SK-N-SH treated with all-trans-retinoic acid at 6 μM for 48 hours (cell line): ENCODE results near the gene BLVRB.

Experiments used
- ISL1 ChIP-seq: fragments of 250-450 bp; sonication (Bioruptor Pico); IDR thresholded peaks from 2 replicates; pipeline ENCODE4 v2.1.2; 2022; ENCODE audit warnings: mild to moderate bottlenecking, moderate library complexity
- RARB ChIP-seq: fragments of 250-450 bp; sonication (Bioruptor Pico); IDR thresholded peaks from 2 replicates; pipeline ENCODE4 v1.8.0; 2021; ENCODE audit warnings: mild to moderate bottlenecking, moderate library complexity
- TCF4 ChIP-seq: fragments of 250-450 bp; sonication (Bioruptor Pico); IDR thresholded peaks from 2 replicates; pipeline ENCODE4 v1.8.0; 2021; ENCODE audit warnings: mild to moderate bottlenecking, moderate library complexity, borderline replicate concordance
- TOX ChIP-seq: fragments of 250-450 bp; sonication (Bioruptor Pico); IDR thresholded peaks from 2 replicates; pipeline ENCODE4 v1.8.0; 2021; ENCODE audit warnings: mild to moderate bottlenecking, moderate library complexity, borderline replicate concordance
- ZFP3 ChIP-seq: fragments of 250-450 bp; sonication (Bioruptor Pico); IDR thresholded peaks from 2 replicates; pipeline ENCODE4 v1.5.0; 2020; ENCODE audit warnings: mild to moderate bottlenecking, moderate library complexity
- ZNF8 ChIP-seq: fragments of 450-650 bp; formaldehyde crosslinking; IDR thresholded peaks from 2 replicates; pipeline ENCODE4 v1.5.0; 2020; ENCODE audit warnings: mild to moderate bottlenecking, moderate library complexity
- TF ChIP-seq, protein P1 (sequence below): fragments of 250-450 bp; sonication (Bioruptor Pico); IDR thresholded peaks from 2 replicates; pipeline ENCODE4 v1.8.0; 2020; ENCODE audit warnings: mild to moderate bottlenecking, moderate library complexity, borderline replicate concordance
- TF ChIP-seq, protein P2 (sequence below): fragments of 250-450 bp; sonication (Bioruptor Pico); IDR thresholded peaks from 2 replicates; pipeline ENCODE4 v1.8.0; 2021; ENCODE audit warnings: low read depth, mild to moderate bottlenecking, moderate library complexity, borderline replicate concordance

DNA sequence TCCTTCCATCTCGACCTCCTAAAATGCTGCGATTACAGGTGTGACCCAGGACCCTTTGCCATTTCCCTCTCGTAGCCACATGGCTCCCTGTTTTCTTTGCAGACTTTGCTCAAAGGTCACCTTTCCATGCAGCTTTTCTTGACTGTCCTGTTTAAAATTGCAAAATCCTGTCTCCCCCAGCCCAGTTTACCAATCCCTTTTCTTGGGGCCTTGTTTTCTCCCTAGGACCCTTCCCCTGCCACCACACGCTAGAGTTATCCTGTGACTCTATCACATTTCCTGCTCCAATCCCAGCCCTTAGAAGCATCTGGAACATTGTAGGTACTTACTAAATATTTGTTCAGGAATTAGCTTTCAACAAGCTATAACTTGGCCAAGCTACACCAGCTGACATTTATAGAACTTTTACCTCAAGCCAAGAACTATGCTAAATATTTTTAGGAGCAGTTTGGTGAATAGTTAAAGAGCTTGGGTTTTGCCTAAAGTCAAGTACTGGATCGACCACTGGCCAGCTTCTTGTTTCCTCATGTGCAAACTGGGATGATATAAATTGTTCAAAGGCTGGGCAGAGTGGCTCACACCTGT is 12.3 kb downstream of the BLVRB start:
- no peak for TF ChIP-seq TOX (CRISPR knock-in tag)
- TF ChIP-seq TCF4 (CRISPR knock-in tag): no peak
- no peak for TF ChIP-seq ZFP3 (CRISPR knock-in tag)
- TF ChIP-seq, protein P1, sequence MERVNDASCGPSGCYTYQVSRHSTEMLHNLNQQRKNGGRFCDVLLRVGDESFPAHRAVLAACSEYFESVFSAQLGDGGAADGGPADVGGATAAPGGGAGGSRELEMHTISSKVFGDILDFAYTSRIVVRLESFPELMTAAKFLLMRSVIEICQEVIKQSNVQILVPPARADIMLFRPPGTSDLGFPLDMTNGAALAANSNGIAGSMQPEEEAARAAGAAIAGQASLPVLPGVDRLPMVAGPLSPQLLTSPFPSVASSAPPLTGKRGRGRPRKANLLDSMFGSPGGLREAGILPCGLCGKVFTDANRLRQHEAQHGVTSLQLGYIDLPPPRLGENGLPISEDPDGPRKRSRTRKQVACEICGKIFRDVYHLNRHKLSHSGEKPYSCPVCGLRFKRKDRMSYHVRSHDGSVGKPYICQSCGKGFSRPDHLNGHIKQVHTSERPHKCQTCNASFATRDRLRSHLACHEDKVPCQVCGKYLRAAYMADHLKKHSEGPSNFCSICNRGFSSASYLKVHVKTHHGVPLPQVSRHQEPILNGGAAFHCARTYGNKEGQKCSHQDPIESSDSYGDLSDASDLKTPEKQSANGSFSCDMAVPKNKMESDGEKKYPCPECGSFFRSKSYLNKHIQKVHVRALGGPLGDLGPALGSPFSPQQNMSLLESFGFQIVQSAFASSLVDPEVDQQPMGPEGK (CRISPR knock-in tag): no peak
- no peak for TF ChIP-seq ISL1
- no peak for TF ChIP-seq ZNF8 (CRISPR knock-in tag)
- TF ChIP-seq, protein P2, sequence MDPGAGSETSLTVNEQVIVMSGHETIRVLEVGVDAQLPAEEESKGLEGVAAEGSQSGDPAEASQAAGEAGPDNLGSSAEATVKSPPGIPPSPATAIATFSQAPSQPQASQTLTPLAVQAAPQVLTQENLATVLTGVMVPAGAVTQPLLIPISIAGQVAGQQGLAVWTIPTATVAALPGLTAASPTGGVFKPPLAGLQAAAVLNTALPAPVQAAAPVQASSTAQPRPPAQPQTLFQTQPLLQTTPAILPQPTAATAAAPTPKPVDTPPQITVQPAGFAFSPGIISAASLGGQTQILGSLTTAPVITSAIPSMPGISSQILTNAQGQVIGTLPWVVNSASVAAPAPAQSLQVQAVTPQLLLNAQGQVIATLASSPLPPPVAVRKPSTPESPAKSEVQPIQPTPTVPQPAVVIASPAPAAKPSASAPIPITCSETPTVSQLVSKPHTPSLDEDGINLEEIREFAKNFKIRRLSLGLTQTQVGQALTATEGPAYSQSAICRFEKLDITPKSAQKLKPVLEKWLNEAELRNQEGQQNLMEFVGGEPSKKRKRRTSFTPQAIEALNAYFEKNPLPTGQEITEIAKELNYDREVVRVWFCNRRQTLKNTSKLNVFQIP (CRISPR knock-in tag): no peak
- TF ChIP-seq RARB (CRISPR knock-in tag): no peak
